Osteoblast (primary cell): ENCODE measurements around the gene DIP2C. TPM values are rescaled to one million over a fixed set of nuclear protein-coding genes. Genes with fewer than 3 reads are reported as not detected.
"Not testable (repeated sequence)": the region's sequence is repeated elsewhere in the genome, so short reads cannot be mapped to it uniquely, and the experiment has no call there.

ENCODE experiments used
- DNase-seq: peaks from one replicate; pipeline ENCODE4 v3.0.0; 2011; ENCODE audit warnings: low spot score, mixed read lengths; ENCODE audit not compliant: insufficient read length; ENCODE audit errors: missing footprints
- H2AFZ ChIP-seq: 2 replicates; pipeline ENCODE4 v1.6.0; 2011; ENCODE audit warnings: mild to moderate bottlenecking, low read length
- H3K27ac ChIP-seq: 2 replicates; pipeline ENCODE4 v1.5.1; 2011; ENCODE audit warnings: mild to moderate bottlenecking, low read depth, low read length, moderate library complexity
- H3K27me3 ChIP-seq: 2 replicates; pipeline ENCODE4 v1.6.0; 2012; ENCODE audit warnings: mild to moderate bottlenecking, control low read depth, inconsistent platforms, low read length, moderate library complexity; ENCODE audit not compliant: insufficient read depth
- H3K36me3 ChIP-seq: 2 replicates; pipeline ENCODE4 v1.5.1; 2011; ENCODE audit warnings: mild to moderate bottlenecking, low read length, control low read depth, moderate library complexity; ENCODE audit not compliant: insufficient read depth
- H3K4me1 ChIP-seq: 2 replicates; pipeline ENCODE4 v1.5.1; 2011; ENCODE audit warnings: mild to moderate bottlenecking, low read length, control low read depth, moderate library complexity; ENCODE audit not compliant: insufficient read depth
- H3K4me2 ChIP-seq: 2 replicates; pipeline ENCODE4 v1.6.0; 2011; ENCODE audit warnings: mild to moderate bottlenecking, low read length; ENCODE audit not compliant: insufficient read depth
- H3K4me3 ChIP-seq: fragments of 200-600 bp; sonication (generic); 3 replicates; pipeline ENCODE4 v1.5.1; 2012; ENCODE audit warnings: mild to moderate bottlenecking, low read length, inconsistent platforms; ENCODE audit not compliant: insufficient read depth
- H3K79me2 ChIP-seq: 2 replicates; pipeline ENCODE4 v1.6.0; 2012; ENCODE audit warnings: mild to moderate bottlenecking, low read length, control low read depth, inconsistent platforms; ENCODE audit not compliant: insufficient read depth
- H3K9me3 ChIP-seq: 2 replicates; pipeline ENCODE4 v1.5.1; 2011; ENCODE audit warnings: low read depth, low read length, control low read depth
- H4K20me1 ChIP-seq: 2 replicates; pipeline ENCODE4 v1.6.0; 2012; ENCODE audit warnings: mild to moderate bottlenecking, low read length, control low read depth; ENCODE audit not compliant: insufficient read depth
- total RNA-seq: library from RNA; depleted of rRNA; stranded (reverse); fragments of >200 nt; gene quantifications from 2 replicates; pipeline ENCODE4 v1.2.3, GENCODE V29; 2012
- TF ChIP-seq, protein P1 (sequence below): IDR thresholded peaks from 2 replicates; pipeline ENCODE4 v1.5.1; 2011; ENCODE audit warnings: mild to moderate bottlenecking, low read depth, low read length, moderate library complexity; ENCODE audit errors: extremely low read depth

The DIP2C gene
- total RNA-seq, 1 donor, result 36.9 TPM

DNA sequence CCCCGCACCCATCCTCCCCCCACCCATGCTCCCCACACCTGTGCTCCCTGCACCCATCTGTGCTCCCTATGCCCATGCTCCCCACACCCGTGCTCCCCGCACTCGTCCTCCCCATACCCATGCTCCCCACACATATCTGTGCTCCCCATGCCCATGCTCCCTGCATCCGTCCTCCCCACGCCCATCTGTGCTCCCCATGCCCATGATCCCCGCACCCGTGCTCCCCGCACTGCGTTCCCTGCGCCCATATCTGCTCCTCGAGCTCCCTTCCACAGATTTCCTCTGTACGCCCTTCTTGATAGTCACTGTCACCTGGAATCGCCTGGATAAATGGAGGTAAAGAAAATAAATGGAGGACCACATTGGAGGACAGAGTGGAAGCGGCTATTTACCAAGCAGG lies 9.9 kb downstream of the DIP2C start:
- H3K4me2 ChIP-seq, result no peak overlapping the region
- H3K79me2 ChIP-seq, result peaks cover 85% of the 10 kb centered on the region
- no peaks in the 10 kb centered on the region for H3K27me3 ChIP-seq
- no peaks in the 10 kb centered on the region for H3K9me3 ChIP-seq
- DNase-seq, result no peak
- H3K4me1 ChIP-seq, result peaks cover 38% of the 10 kb centered on the region
- H2AFZ ChIP-seq, result no peak overlapping the region
- TF ChIP-seq, protein P1, sequence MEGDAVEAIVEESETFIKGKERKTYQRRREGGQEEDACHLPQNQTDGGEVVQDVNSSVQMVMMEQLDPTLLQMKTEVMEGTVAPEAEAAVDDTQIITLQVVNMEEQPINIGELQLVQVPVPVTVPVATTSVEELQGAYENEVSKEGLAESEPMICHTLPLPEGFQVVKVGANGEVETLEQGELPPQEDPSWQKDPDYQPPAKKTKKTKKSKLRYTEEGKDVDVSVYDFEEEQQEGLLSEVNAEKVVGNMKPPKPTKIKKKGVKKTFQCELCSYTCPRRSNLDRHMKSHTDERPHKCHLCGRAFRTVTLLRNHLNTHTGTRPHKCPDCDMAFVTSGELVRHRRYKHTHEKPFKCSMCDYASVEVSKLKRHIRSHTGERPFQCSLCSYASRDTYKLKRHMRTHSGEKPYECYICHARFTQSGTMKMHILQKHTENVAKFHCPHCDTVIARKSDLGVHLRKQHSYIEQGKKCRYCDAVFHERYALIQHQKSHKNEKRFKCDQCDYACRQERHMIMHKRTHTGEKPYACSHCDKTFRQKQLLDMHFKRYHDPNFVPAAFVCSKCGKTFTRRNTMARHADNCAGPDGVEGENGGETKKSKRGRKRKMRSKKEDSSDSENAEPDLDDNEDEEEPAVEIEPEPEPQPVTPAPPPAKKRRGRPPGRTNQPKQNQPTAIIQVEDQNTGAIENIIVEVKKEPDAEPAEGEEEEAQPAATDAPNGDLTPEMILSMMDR, result no peak
- H3K27ac ChIP-seq, result no peak overlapping the region
- H3K36me3 ChIP-seq, result no peaks in the 10 kb centered on the region
- no peak overlapping the region for H3K4me3 ChIP-seq
- H4K20me1 ChIP-seq, result peaks cover 36% of the 10 kb centered on the region

DNA sequence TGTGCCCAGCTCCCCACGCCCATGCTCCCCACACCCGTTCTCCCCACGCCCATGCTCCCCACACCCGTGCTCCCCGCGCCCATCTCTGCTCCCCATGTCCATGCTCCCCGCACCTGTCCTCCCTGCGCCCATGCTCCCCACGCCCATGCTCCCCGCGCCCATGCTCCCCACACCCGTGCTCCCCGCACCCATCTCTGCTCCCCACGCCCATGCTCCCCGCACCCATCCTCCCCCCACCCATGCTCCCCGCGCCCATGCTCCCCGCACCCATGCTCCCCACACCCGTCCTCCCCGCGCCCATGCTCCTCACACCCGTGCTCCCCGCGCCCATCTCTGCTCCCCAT lies 10.8 kb downstream of the DIP2C start:
- H4K20me1 ChIP-seq, result peaks cover 41% of the 10 kb centered on the region
- not testable (repeated sequence) for DNase-seq, H3K4me3 ChIP-seq, H3K27ac ChIP-seq, H3K27me3 ChIP-seq, H2AFZ ChIP-seq, H3K36me3 ChIP-seq, H3K9me3 ChIP-seq, H3K4me2 ChIP-seq
- peaks cover 31% of the 10 kb centered on the region for H3K4me1 ChIP-seq
- H3K79me2 ChIP-seq, result peaks cover 87% of the 10 kb centered on the region

DNA sequence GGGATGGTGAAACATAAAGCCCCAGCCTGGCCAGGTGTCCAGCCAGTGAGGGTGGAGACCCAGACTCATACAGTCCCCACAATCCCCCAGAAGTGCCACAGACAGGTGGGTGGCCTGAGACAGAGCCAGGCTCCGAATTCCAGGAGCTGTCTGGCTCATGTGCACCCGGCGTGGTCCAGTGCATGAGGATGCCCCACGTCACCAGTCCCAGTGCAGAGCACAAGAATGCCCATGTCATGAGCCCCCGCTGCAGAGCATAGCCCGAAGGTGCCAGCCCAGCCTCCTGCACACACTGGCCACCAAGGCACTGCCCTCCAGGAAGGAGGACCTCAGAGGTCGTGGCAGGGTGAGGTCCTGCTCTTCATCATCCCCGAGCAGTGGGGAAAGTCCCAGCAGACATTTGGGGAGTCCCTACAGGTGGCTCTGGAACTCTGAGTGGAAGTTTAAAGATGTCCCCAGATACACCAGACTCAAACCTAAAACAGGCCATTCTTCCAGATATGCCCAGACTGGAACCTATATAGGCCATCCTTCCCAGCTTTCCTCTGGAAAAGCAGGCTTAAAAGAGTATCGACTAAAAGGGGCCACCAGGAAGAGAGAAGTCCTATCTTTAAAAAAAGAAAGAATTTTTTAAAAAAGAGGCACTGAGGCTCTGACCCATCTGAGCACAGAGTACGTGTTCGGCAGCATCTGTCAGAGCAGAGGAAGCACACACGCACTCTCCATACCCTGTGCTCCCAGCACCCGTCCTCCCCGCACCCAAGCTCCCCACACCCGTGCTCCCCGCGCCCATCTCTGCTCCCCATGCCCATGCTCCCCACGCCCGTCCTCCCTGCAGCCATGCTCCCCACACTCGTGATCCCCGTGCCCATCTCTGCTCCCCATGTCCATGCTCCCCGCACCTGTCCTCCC lies 11.5 kb downstream of the DIP2C start:
- Histone ChIP-seq H3K36me3 (no peaks in the 10 kb centered on the region), H3K4me2 (no peak overlapping the region), H3K4me1 (peaks cover 27% of the 10 kb centered on the region), H3K27ac (no peak overlapping the region), H4K20me1 (peaks cover 47% of the 10 kb centered on the region), H3K27me3 (no peaks in the 10 kb centered on the region), H3K4me3 (no peak overlapping the region), H3K79me2 (peaks cover 92% of the 10 kb centered on the region), H2AFZ (no peak overlapping the region), H3K9me3 (no peaks in the 10 kb centered on the region)
- no peak for DNase-seq
- TF ChIP-seq, protein P1, result no peak

DNA sequence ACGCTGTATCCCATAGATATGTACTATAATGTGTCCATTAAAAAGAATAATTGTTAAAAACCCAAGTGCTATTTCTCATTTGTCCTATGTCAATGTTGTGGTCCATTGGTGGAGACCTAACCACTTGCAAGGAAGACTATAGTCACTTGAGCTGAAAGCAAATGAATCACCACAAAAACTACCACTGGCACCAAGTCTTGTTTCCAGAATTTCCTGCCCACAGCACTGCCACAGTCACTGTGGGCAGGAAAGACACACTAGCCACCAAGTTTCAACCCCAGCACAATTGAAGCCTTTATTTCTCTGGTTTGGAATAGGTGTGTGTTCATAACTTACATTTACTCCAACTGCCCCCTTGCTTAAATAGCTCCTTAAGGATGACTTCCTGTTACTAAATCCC lies 12.4 kb downstream of the DIP2C start:
- peak; percentile 88 for DNase-seq
- H3K27ac ChIP-seq, result no peak overlapping the region
- no peak overlapping the region for H2AFZ ChIP-seq
- H3K4me1 ChIP-seq, result peaks cover 17% of the 10 kb centered on the region
- no peaks in the 10 kb centered on the region for H3K27me3 ChIP-seq
- H3K4me2 ChIP-seq, result peak overlapping the region; percentile 9
- H3K9me3 ChIP-seq, result no peaks in the 10 kb centered on the region
- no peaks in the 10 kb centered on the region for H3K36me3 ChIP-seq
- no peak overlapping the region for H3K4me3 ChIP-seq
- H4K20me1 ChIP-seq, result peaks cover 54% of the 10 kb centered on the region
- TF ChIP-seq, protein P1, result no peak
- H3K79me2 ChIP-seq, result peaks cover 92% of the 10 kb centered on the region
